HepG2 (cell line): ENCODE results near the gene TIGAR. TPM values are rescaled to one million over a fixed set of nuclear protein-coding genes. Genes with fewer than 3 reads are reported as not detected.

Source experiments
- ATAC-seq: fragments of 200-7000 bp; cut with Tn5 transposase; 3 replicates; pipeline ENCODE4 v1.9.1; 2020; ENCODE audit warnings: mild to moderate bottlenecking, moderate library complexity
- BruUV-seq: library from RNA; stranded (reverse); fragments of 400-500 nt; replicated peaks from 2 replicates; lab custom pipeline; 2021; lab: Mats Ljungman, UMichigan
- CTCF ChIA-PET: fragments of 300-600 bp; formaldehyde crosslinking; extraction: SDS; loops from one replicate; lab custom pipeline; 2021; ENCODE audit warnings: low total read pairs, inconsistent platforms, low intra/inter-chr PET ratio; lab: Yijun Ruan, JAX
- POLR2A ChIA-PET: fragments of 350-600 bp; sonication (Branson Sonifier 250); formaldehyde crosslinking; loops from one replicate; lab custom pipeline; 2020; ENCODE audit warnings: antibody characterized with exemption, inconsistent platforms; lab: Yijun Ruan, JAX
- DNase-seq: peaks from one replicate; pipeline ENCODE4 v3.0.0-alpha.2; 2015; ENCODE audit warnings: low spot score
- FAIRE-seq: peaks from 3 replicates; lab custom pipeline; 2011; peaks lifted over from hg19 to GRCh38; lab: Jason Lieb, UNC
- H2AFZ ChIP-seq: one replicate; pipeline ENCODE4 v1.6.1; 2011; ENCODE audit warnings: low read length, inconsistent platforms
- H3K27ac ChIP-seq: fragments of 300-600 bp; 3 replicates; pipeline ENCODE4 v1.8.0; 2011; ENCODE audit warnings: mixed run types, mild to moderate bottlenecking, mixed read lengths, low read length, inconsistent platforms; ENCODE audit not compliant: insufficient read depth; ENCODE audit errors: extremely low read length
- H3K27me3 ChIP-seq, 2 experiments: fragments of 200-600 bp in 1 of 2; 2 replicates in 1 of 2; 3 replicates in 1 of 2; pipeline versions ENCODE4 v1.6.0 to v1.8.0; 2011; ENCODE audit warnings: low read length in 2 of 2, mild to moderate bottlenecking in 2 of 2, moderate library complexity in 2 of 2, inconsistent platforms in 1 of 2; ENCODE audit not compliant: insufficient read depth in 2 of 2, control insufficient read depth in 1 of 2
- H3K36me3 ChIP-seq, 2 experiments: fragments of 200-600 bp in 1 of 2; replicated peaks in 1 of 2; 2 replicates in 1 of 2; 3 replicates in 1 of 2; pipeline versions ENCODE4 v1.5.1 to v1.8.0; 2011; ENCODE audit warnings: low read length in 2 of 2, inconsistent platforms in 1 of 2; ENCODE audit not compliant: insufficient read depth in 2 of 2, control insufficient read depth in 1 of 2
- H3K4me1 ChIP-seq: 2 replicates; pipeline ENCODE4 v1.5.1; 2012; ENCODE audit warnings: low read length, inconsistent platforms; ENCODE audit not compliant: insufficient read depth
- H3K4me2 ChIP-seq: 2 replicates; pipeline ENCODE4 v1.6.0; 2011; ENCODE audit warnings: low read depth, low read length, inconsistent platforms
- H3K4me3 ChIP-seq, 3 experiments: fragments of 200-600 bp in 1 of 3; sonication (generic), shearing (Covaris generic) in 1 of 3; replicated peaks in 1 of 3; 2 replicates each; pipeline ENCODE4 v1.5.1; 2011 to 2016; ENCODE audit warnings: low read length in 3 of 3, inconsistent platforms in 2 of 3, low read depth in 2 of 3, mild to moderate bottlenecking in 2 of 3, control low read depth in 1 of 3, mixed read lengths in 1 of 3; ENCODE audit not compliant: insufficient read depth in 1 of 3
- H3K79me2 ChIP-seq: one replicate; pipeline ENCODE4 v1.6.1; 2011; ENCODE audit warnings: low read length, inconsistent platforms; ENCODE audit not compliant: insufficient read depth
- H3K9ac ChIP-seq: 2 replicates; pipeline ENCODE4 v1.6.0; 2011; ENCODE audit warnings: mild to moderate bottlenecking, low read depth, low read length, inconsistent platforms; ENCODE audit not compliant: insufficient read depth
- H3K9me3 ChIP-seq: 2 replicates; pipeline ENCODE4 v1.5.1; 2012; ENCODE audit warnings: mild to moderate bottlenecking, low read length
- H4K20me1 ChIP-seq: 2 replicates; pipeline ENCODE4 v1.6.0; 2011; ENCODE audit warnings: inconsistent platforms, mild to moderate bottlenecking, low read length, moderate library complexity; ENCODE audit not compliant: insufficient read depth
- DDIT3 ChIP-seq: sonication (generic); formaldehyde crosslinking; IDR thresholded peaks from 2 replicates; pipeline ENCODE4 v1.4.0; 2020; ENCODE audit warnings: mild to moderate bottlenecking, missing genetic modification reagents
- ELF3 ChIP-seq: IDR thresholded peaks from 2 replicates; pipeline ENCODE4 v1.6.1; 2016; ENCODE audit warnings: missing genetic modification reagents, missing compliant biosample characterization
- HBP1 ChIP-seq: IDR thresholded peaks from 2 replicates; pipeline ENCODE4 v1.6.1; 2016; ENCODE audit warnings: low read depth, control low read depth
- HIVEP1 ChIP-seq: sonication (generic); formaldehyde crosslinking; IDR thresholded peaks from 2 replicates; pipeline ENCODE4 v1.4.0; 2020; ENCODE audit warnings: mild to moderate bottlenecking, missing genetic modification reagents
- HOXA7 ChIP-seq: sonication (generic); formaldehyde crosslinking; IDR thresholded peaks from 2 replicates; pipeline ENCODE4 v1.8.1; 2022; ENCODE audit warnings: mild to moderate bottlenecking, missing genetic modification reagents, moderate library complexity
- KLF9 ChIP-seq: IDR thresholded peaks from 2 replicates; pipeline ENCODE4 v1.6.1; 2016; ENCODE audit warnings: low read depth
- MTF1 ChIP-seq: sonication (generic); formaldehyde crosslinking; IDR thresholded peaks from 2 replicates; pipeline ENCODE4 v1.5.0; 2020; ENCODE audit warnings: missing genetic modification reagents
- SETDB1 ChIP-seq: sonication (generic); formaldehyde crosslinking; IDR thresholded peaks from 2 replicates; pipeline ENCODE4 v1.5.1; 2020; ENCODE audit warnings: missing genetic modification reagents, mild to moderate bottlenecking, borderline replicate concordance
- STAG1 ChIP-seq: sonication (generic); formaldehyde crosslinking; IDR thresholded peaks from 2 replicates; pipeline ENCODE4 v1.4.0; 2020; ENCODE audit warnings: missing genetic modification reagents
- ZNF180 ChIP-seq: sonication (generic); formaldehyde crosslinking; IDR thresholded peaks from 2 replicates; pipeline ENCODE4 v1.4.0; 2020; ENCODE audit warnings: low read depth, missing genetic modification reagents, borderline replicate concordance
- ZNF569 ChIP-seq: sonication (generic); formaldehyde crosslinking; IDR thresholded peaks from 2 replicates; pipeline ENCODE4 v1.5.0; 2020; ENCODE audit warnings: mild to moderate bottlenecking, missing genetic modification reagents, moderate library complexity, borderline replicate concordance
- ZNF687 ChIP-seq: sonication (generic); formaldehyde crosslinking; IDR thresholded peaks from 2 replicates; pipeline ENCODE4 v1.5.1; 2020; ENCODE audit warnings: mild to moderate bottlenecking, missing genetic modification reagents, moderate library complexity
- ZNF781 ChIP-seq: sonication (generic); formaldehyde crosslinking; IDR thresholded peaks from 2 replicates; pipeline ENCODE4 v1.5.1; 2020; ENCODE audit warnings: borderline replicate concordance, mild to moderate bottlenecking, missing genetic modification reagents; ENCODE audit errors: not compliant biosample characterization
- WGBS: methylation state at CpG from one replicate; pipeline ENCODE4 v1.1.6; 2017; ENCODE audit warnings: low lambda C conversion rate; 5-methylcytosine and 5-hydroxymethylcytosine counted together
- in situ Hi-C: cut with HindIII; loops from 2 replicates; pipeline ENCODE4 v1.10.0; 2017; ENCODE audit warnings: low pct_unique_long_range_greater_than_20kb; ENCODE audit not compliant: extremely low pct_ligation_motif_present
- intact Hi-C: fragments of 100-400 bp; cut with micrococcal nuclease; formaldehyde crosslinking; loops from one replicate; pipeline ENCODE4 v1.10.0; 2022; ENCODE audit not compliant: unreplicated experiment
- polyA plus RNA-seq, 8 experiments: library from polyadenylated mRNA; depleted of rRNA in 3 of 8; stranded (reverse) in 7 of 8; unstranded in 1 of 8; fragments of >200 nt; fragmentation: Illumina TruSeq in 4 of 8; extraction: Trizol in 4 of 8; gene quantifications; 2 replicates each; pipeline versions ENCODE4 v1.2.1 to v1.2.3, GENCODE V29; 2011 to 2016; ENCODE audit warnings: low read depth in 4 of 8, missing spikeins in 1 of 8, mixed read lengths in 1 of 8; ENCODE audit not compliant: insufficient read depth in 1 of 8
- total RNA-seq, 5 experiments: library from RNA; depleted of rRNA; stranded (reverse); fragments of >200 nt; fragmentation: Illumina TruSeq; extraction: Trizol; gene quantifications; 2 replicates each; pipeline ENCODE4 v1.2.3, GENCODE V29; 2016; ENCODE audit warnings: low read depth in 1 of 5
- TF ChIP-seq, protein P1 (sequence below): sonication (generic); formaldehyde crosslinking; IDR thresholded peaks from 2 replicates; pipeline ENCODE4 v1.5.1; 2020; ENCODE audit warnings: missing genetic modification reagents, mild to moderate bottlenecking, borderline replicate concordance

The TIGAR gene
- total and polyA plus RNA-seq, 2 of the 13 experiments (the other 11 are each of a cell fraction or from before 2014, with no cell fraction given), result 2.6 to 21.8 TPM

- no peak for TF ChIP-seq ZNF180
Observed at GRCh38 chr12:4275870-4276301, 45.1 kb upstream of the TIGAR start (continued).

GRCh38 chr12:4276524-4277204, 44.3 kb upstream of the TIGAR start:
- BruUV-seq, result no TSS peak
- intact Hi-C loops, result loop anchor here (1.0 to 5.0 kb wide), 4 partner anchors 169 to 391 kb away; no protein-coding TSS in a partner anchor
- TF ChIP-seq STAG1 (CRISPR knock-in tag) (peak; percentile 91), ZNF569 (CRISPR knock-in tag) (no peak), HBP1 (CRISPR knock-in tag) (no peak; the same call in 1 of the 2 replicates), DDIT3 (CRISPR knock-in tag) (no peak), ZNF781 (CRISPR knock-in tag) (no peak), MTF1 (no peak), ZNF687 (CRISPR knock-in tag) (0 out of 2 replicates have a peak, but pooled peaks have one; percentile 16), SETDB1 (CRISPR knock-in tag) (no peak), HOXA7 (CRISPR knock-in tag) (no peak), KLF9 (CRISPR knock-in tag) (no peak), HIVEP1 (CRISPR knock-in tag) (no peak), ELF3 (CRISPR knock-in tag) (0 out of 2 replicates have a peak, but pooled peaks have one; percentile 35)
- TF ChIP-seq, protein P1, sequence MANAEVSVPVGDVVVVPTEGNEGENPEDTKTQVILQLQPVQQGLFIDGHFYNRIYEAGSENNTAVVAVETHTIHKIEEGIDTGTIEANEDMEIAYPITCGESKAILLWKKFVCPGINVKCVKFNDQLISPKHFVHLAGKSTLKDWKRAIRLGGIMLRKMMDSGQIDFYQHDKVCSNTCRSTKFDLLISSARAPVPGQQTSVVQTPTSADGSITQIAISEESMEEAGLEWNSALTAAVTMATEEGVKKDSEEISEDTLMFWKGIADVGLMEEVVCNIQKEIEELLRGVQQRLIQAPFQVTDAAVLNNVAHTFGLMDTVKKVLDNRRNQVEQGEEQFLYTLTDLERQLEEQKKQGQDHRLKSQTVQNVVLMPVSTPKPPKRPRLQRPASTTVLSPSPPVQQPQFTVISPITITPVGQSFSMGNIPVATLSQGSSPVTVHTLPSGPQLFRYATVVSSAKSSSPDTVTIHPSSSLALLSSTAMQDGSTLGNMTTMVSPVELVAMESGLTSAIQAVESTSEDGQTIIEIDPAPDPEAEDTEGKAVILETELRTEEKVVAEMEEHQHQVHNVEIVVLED (CRISPR knock-in tag), result no peak

More at GRCh38 chr12:4276524-4277204, 44.3 kb upstream of the TIGAR start:
- FAIRE-seq (peak; percentile 86), DNase-seq (peak; percentile 85), ATAC-seq (peak; percentile 83)
- Histone ChIP-seq H3K4me1 (peaks cover 47% of the 10 kb centered on the region), H3K9ac (no peak overlapping the region), H3K36me3 (no peaks in the 10 kb centered on the region), H3K27me3 (peaks cover 21 to 68% of the 10 kb centered on the region in 2 experiments; a peak in 4 of 5 replicates), H3K4me3 (no peak overlapping the region), H2AFZ (no peak overlapping the region), H3K9me3 (no peaks in the 10 kb centered on the region), H3K79me2 (no peaks in the 10 kb centered on the region), H4K20me1 (no peaks in the 10 kb centered on the region; the same call in 1 of the 2 replicates), H3K27ac (no peak overlapping the region), H3K4me2 (peak overlapping the region; percentile 53)
- WGBS, result 2% methylated on average over 10 of the region's 10 CpGs
- CTCF ChIA-PET, result interaction anchor here (0.7 to 1.7 kb wide), 8 partner anchors 31 to 977 kb away, joined by 3 to 20 read pairs (median 4); no protein-coding TSS in a partner anchor
- POLR2A ChIA-PET, result interaction anchor here (0.7 to 1.5 kb wide), 4 partner anchors 131 to 403 kb away, joined by 3 to 5 read pairs (median 4); partner anchors contain the start of gene PARP11
- in situ Hi-C loops, result loop anchor here (5.0 to 10.0 kb wide), 5 partner anchors 169 to 972 kb away; no protein-coding TSS in a partner anchor
